Colon (tissue), 2 donors: Measurements from ENCODE around the gene TESK2.
"Not testable (repeated sequence)": the region's sequence is repeated elsewhere in the genome, so short reads cannot be mapped to it uniquely, and the experiment has no call there.

ENCODE experiments used
- FAIRE-seq: peaks from 2 replicates; lab custom pipeline; 2012; peaks lifted over from hg19 to GRCh38; lab: Jason Lieb, UNC
- donor health status: control.
- donor health status: control.

The TESK2 gene

GRCh38 chr1:45473302-45473701 is 17.7 kb downstream of the TESK2 start:
- no peak for FAIRE-seq

DNA sequence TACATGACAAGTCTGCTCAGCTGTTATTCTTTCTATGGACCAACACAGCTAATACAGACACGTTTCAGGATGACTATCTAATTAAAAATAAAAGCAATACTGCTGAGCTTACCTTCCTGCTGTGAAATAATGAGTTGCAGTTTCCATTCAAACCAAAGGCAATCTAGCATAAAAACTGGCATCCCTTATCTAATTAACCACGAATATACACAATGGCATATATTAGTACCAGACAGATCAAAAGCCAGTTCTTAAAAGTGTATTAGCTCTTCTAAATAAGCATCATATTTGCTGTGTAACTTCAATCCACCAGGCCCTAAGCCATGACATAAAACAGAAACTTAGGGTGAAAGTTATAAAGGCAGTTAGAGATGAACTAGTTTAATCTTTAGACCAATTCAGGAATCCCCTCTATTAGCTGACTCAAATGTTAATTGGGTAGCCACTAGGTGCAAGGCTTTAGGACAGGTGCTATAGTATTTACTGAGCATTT is 20.6 kb downstream of the TESK2 start:
- FAIRE-seq: no peak

GRCh38 chr1:45467353-45467752 is 23.6 kb downstream of the TESK2 start:
- FAIRE-seq: not testable (repeated sequence)

- FAIRE-seq: no peak
These were observed 25.7 kb downstream of the TESK2 start for GRCh38 chr1:45465277-45465676.

DNA sequence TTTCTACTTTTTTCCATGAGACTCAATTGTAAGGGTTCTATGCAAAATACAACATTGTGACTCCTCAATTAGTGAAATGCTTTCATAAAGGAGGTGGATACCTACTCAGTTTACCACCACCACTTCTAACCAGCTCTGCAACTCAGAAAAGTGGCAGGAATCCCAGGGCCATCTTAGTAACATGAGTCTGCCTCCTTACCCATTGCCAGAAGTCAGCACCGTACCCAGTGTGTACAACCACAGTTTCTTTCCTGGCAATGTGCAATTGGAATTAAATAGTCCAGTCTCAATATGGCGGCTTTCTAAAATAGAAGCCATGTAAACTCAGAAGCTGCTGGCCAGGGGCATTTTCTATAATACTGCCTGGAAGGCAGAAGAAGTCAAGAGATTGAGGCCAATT is 32.1 kb downstream of the TESK2 start:
- no peak for FAIRE-seq

GRCh38 chr1:45456531-45456930 is 34.4 kb downstream of the TESK2 start:
- no peak for FAIRE-seq

DNA sequence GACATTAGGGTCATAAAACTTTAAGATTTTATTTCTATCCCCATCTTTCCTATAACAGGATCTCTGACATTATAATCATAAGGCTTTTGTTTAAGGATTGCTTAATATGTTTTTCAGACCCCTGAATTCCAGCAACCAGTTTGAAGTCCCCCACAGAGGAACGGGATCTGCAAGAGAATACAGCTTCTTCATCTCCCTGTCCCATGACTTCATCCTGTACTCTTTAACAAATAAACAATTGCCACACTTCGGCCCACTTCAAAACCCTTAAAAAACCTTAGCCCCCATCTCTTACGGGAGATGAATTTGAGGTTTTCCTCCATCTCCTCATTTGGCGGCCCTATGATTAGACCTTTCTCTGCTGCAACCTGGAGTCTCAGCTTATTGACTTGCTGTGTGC is 35.8 kb downstream of the TESK2 start:
- no peak for FAIRE-seq

GRCh38 chr1:45454464-45454863 is 36.5 kb downstream of the TESK2 start:
- FAIRE-seq: no peak

- no peak for FAIRE-seq
These were observed 38.5 kb downstream of the TESK2 start for GRCh38 chr1:45452503-45452902.

DNA sequence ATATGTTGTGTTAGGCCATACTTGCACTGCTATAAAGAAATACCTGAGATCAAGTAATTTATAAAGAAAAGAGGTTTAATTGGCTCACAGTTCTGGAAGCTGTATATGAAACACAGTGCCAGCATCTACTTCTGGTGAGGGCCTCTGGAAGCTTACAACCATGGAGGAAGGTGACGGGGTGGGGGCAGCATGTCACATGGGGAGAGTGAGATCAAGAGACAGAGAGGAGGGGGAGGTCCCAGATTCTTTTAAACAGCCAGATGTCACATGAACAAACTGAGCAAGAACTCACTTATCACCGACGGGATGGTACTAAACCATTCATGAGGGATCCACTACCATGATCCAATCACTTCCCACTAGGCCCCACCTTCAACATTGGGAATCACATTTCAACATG is 42.6 kb downstream of the TESK2 start:
- no peak for FAIRE-seq

- FAIRE-seq: no peak
These were observed 43.9 kb downstream of the TESK2 start for GRCh38 chr1:45446950-45447672.

DNA sequence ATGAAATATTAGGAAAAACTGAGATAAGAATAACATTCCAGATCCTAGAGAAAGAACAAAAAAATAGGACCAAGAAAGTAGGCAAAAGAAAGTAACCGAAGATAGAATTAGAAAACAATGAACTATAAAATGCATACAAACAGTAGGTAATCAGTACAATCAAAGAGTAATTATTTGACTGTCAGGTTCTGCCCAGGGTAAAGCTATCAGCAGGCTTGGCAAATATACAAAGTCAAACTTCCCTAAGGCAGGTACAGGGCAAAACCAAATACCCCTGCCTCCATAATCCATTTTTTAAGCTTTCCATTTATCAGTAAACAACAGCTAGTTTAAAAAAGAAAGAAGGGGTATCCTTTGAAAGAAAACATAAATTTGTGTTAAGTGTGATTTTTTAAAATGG is 44.4 kb downstream of the TESK2 start:
- no peak for FAIRE-seq

- no peak for FAIRE-seq
These were observed 46.3 kb downstream of the TESK2 start for GRCh38 chr1:45444609-45445131.

GRCh38 chr1:45443580-45444446 is 47.1 kb downstream of the TESK2 start:
- no peak for FAIRE-seq

- FAIRE-seq: no peak
These were observed 48.7 kb downstream of the TESK2 start for GRCh38 chr1:45442272-45442671.

- FAIRE-seq: no peak
These were observed 53.6 kb downstream of the TESK2 start for GRCh38 chr1:45437323-45437722.

- FAIRE-seq: no peak
These were observed 60.5 kb downstream of the TESK2 start for GRCh38 chr1:45430490-45430889.

GRCh38 chr1:45429561-45430159 is 61.3 kb downstream of the TESK2 start:
- no peak for FAIRE-seq

GRCh38 chr1:45423906-45424678 is 66.9 kb downstream of the TESK2 start:
- FAIRE-seq: no peak

DNA sequence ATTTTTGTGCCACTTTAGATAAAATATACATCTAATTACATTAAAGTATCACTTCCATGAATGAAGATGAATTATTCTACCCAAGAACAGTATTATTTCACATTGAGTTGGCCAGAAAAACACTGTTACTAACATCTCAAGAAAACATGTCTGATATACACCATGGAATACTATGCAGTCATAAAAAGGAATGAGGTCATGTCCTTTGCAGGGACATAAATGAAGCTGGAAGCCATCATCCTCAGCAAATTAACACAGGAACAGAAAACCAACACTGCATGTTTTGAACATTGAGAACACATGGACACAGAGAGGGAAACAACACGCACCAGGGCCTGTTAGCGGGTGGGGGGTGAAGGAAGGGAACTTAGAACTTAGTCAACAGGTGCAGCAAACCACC is 69.0 kb downstream of the TESK2 start:
- FAIRE-seq: no peak

DNA sequence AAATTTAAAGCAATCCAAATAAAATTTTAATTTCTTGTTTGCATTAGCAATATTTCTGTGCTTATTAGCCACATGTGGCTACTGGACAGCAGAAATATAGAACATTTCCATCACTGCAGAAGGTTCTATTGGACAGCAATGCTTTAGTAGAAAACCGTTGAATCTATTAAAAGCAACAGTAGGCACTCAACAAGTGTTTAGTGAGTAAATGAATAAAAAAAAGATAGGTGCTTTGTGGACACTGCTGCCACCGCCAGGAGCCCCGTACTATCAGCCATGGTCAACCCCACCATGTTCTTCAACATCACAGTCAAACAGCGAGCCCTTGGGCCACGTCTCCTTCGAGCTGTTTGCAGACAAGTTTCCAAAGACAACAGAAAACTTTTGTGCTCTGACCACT is 76.2 kb downstream of the TESK2 start:
- FAIRE-seq: no peak

DNA sequence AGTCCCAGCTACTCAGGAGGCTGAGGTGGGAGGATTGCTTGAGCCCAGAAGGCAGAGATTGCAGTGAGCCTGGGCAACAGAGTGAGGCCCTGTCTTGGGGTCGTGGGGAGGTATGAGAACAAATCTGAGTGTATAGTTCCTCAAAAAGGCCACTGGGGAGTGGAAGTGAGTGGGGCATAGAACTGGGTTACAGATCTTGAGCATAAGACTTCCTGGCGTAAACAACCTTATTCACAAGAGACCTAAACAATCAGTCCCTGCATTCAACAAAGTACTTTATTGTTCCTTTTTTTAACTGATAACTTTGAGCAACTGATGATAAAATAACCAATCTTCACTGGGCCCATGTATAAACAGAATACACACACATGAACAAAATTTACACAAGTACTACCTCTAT is 78.1 kb downstream of the TESK2 start:
- FAIRE-seq: no peak
